Measurements from ENCODE around the gene DNTT.

DNA sequence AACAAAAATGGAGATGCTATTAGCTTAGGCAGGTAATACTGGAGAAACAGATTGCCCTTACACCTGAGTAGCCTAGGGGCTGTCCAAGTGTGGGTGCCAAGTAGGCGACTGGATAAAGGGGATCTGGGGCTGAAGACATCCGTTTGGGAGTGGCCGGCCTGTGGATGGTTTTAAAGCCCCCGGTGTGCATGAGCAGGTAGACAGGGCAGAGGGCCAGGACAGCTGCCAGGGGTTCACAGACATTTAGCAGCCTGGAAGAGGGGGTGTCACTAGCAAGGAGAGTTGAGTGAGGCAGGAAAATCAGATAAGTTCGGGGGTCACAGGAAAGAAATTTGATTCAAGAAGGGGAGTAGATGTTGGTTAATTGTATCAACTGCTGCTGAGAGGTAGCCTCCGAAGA is 56.1 kb downstream of the DNTT start:
- TF ChIP-seq POLR2A (IDR thresholded peaks at IDR 0.05; ENCODE audit: low read length) = no peak
- no peak for TF ChIP-seq GATA1 (IDR thresholded peaks at IDR 0.05; ENCODE audit: low read depth, low read length)
